WTC11 (cell line): Measurements from ENCODE around the gene AHNAK. TPM values are rescaled to one million over a fixed set of nuclear protein-coding genes. Genes with fewer than 3 reads are reported as not detected.
"Not testable (repeated sequence)": the region's sequence is repeated elsewhere in the genome, so short reads cannot be mapped to it uniquely, and the experiment has no call there.

ENCODE experiments used
- ATAC-seq: fragments of 200-7000 bp; cut with Tn5 transposase; 2 replicates; pipeline ENCODE4 v1.10.0; 2021; ENCODE audit warnings: mild to moderate bottlenecking, moderate library complexity
- CTCF ChIA-PET: fragments of 300-600 bp; sonication (Branson Sonifier 250); formaldehyde crosslinking; loops from one replicate; lab custom pipeline; 2021; ENCODE audit warnings: antibody characterized with exemption; lab: Charles Lee
- POLR2A ChIA-PET: fragments of 350-600 bp; sonication (Branson Sonifier 250); formaldehyde crosslinking; loops from one replicate; lab custom pipeline; 2021; ENCODE audit warnings: antibody characterized with exemption; lab: Charles Lee
- DNase-seq: peaks from one replicate; pipeline ENCODE4 v3.0.0; 2021; ENCODE audit warnings: low spot score
- H3K27ac Mint-ChIP-seq: 2 replicates; pipeline ENCODE4 v1.8.0; 2021; ENCODE audit warnings: mixed read lengths
- H3K27me3 Mint-ChIP-seq: 2 replicates; pipeline ENCODE4 v1.8.0; 2021; ENCODE audit warnings: low read depth, mild to moderate bottlenecking, moderate library complexity, mixed read lengths
- H3K36me3 Mint-ChIP-seq: 2 replicates; pipeline ENCODE4 v1.8.0; 2021; ENCODE audit warnings: mixed read lengths
- H3K4me1 Mint-ChIP-seq: 2 replicates; pipeline ENCODE4 v1.8.0; 2022; ENCODE audit warnings: mixed read lengths
- H3K4me3 Mint-ChIP-seq: 2 replicates; pipeline ENCODE4 v1.8.0; 2021; ENCODE audit warnings: mild to moderate bottlenecking, moderate library complexity, mixed read lengths
- H3K9me3 Mint-ChIP-seq: 2 replicates; pipeline ENCODE4 v1.8.0; 2021; ENCODE audit warnings: mixed read lengths
- ATF2 ChIP-seq: sonication (generic); formaldehyde crosslinking; IDR thresholded peaks from 2 replicates; pipeline ENCODE4 v1.8.1; 2022; ENCODE audit warnings: low read depth, missing genetic modification reagents, borderline replicate concordance
- HMGA2 ChIP-seq: fragments of 250-450 bp; sonication (Bioruptor Pico); IDR thresholded peaks from 2 replicates; pipeline ENCODE4 v1.4.0; 2021; ENCODE audit warnings: mild to moderate bottlenecking, moderate library complexity
- IRF2 ChIP-seq: sonication (generic); formaldehyde crosslinking; IDR thresholded peaks from 2 replicates; pipeline ENCODE4 v1.8.0; 2022; ENCODE audit warnings: low read depth, missing genetic modification reagents, borderline replicate concordance
- KAT7 ChIP-seq: sonication (generic); formaldehyde crosslinking; IDR thresholded peaks from 2 replicates; pipeline ENCODE4 v1.8.1; 2023; ENCODE audit warnings: missing genetic modification reagents, mild to moderate bottlenecking, borderline replicate concordance
- SOX15 ChIP-seq: fragments of 250-450 bp; sonication (Bioruptor Pico); IDR thresholded peaks from 2 replicates; pipeline ENCODE4 v1.9.0; 2021; ENCODE audit warnings: mild to moderate bottlenecking
- ZNF317 ChIP-seq: sonication (generic); formaldehyde crosslinking; IDR thresholded peaks from 2 replicates; pipeline ENCODE4 v1.8.1; 2023; ENCODE audit warnings: low read depth, mild to moderate bottlenecking, moderate library complexity, missing genetic modification reagents, borderline replicate concordance
- ZNF425 ChIP-seq: fragments of 250-450 bp; sonication (Bioruptor Pico); conservative IDR thresholded peaks from 2 replicates; pipeline ENCODE4 v1.9.0; 2021; ENCODE audit warnings: mild to moderate bottlenecking
- ZNF532 ChIP-seq: fragments of 250-450 bp; sonication (Bioruptor Pico); IDR thresholded peaks from 2 replicates; pipeline ENCODE4 v1.9.0; 2021; ENCODE audit warnings: mild to moderate bottlenecking, borderline replicate concordance
- ZSCAN18 ChIP-seq: fragments of 250-450 bp; sonication (Bioruptor Pico); IDR thresholded peaks from 2 replicates; pipeline ENCODE4 v2.1.2; 2022; ENCODE audit warnings: mild to moderate bottlenecking, moderate library complexity
- total RNA-seq: library from RNA; stranded (reverse); gene quantifications from 3 replicates; pipeline ENCODE4 v1.2.3, GENCODE V29; 2021

The AHNAK gene
- total RNA-seq, 1 experiment from 2014 or later = 21.0 TPM

- no peak overlapping the region for H3K4me3 Mint-ChIP-seq
- TF ChIP-seq ZNF425 (no peak), SOX15 (CRISPR knock-in tag) (no peak), IRF2 (CRISPR knock-in tag) (no peak), KAT7 (CRISPR knock-in tag) (no peak), ZNF317 (CRISPR knock-in tag) (no peak), ZNF532 (CRISPR knock-in tag) (no peak), ZSCAN18 (no peak)
- ChIA-PET POLR2A (no interaction called here), CTCF (interaction anchor here (0.7 to 11.9 kb wide), 3 partner anchors 27 to 663 kb away, joined by 3 to 85 read pairs (median 33); no protein-coding TSS in a partner anchor)
- ATAC-seq = no peak
- H3K27me3 Mint-ChIP-seq = no peaks in the 10 kb centered on the region
- peaks cover 4% of the 10 kb centered on the region for H3K4me1 Mint-ChIP-seq
- H3K27ac Mint-ChIP-seq = no peak overlapping the region
- no peaks in the 10 kb centered on the region for H3K36me3 Mint-ChIP-seq
- DNase-seq = no peak
- H3K9me3 Mint-ChIP-seq = peaks cover 6% of the 10 kb centered on the region
Observed at GRCh38 chr11:62451241-62451621, 95.4 kb downstream of the AHNAK start.

GRCh38 chr11:62450543-62451240 lies 95.9 kb downstream of the AHNAK start:
- H3K36me3 Mint-ChIP-seq = no peaks in the 10 kb centered on the region
- POLR2A ChIA-PET = interaction anchor here (1.1 kb wide), 1 partner anchor 102 kb away, joined by 3 read pairs; no protein-coding TSS in a partner anchor
- peaks cover under 1% of the 10 kb centered on the region; the same call in 1 of the 2 replicates for H3K9me3 Mint-ChIP-seq

GRCh38 chr11:62449912-62450311 lies 96.7 kb downstream of the AHNAK start:
- not testable (repeated sequence) for H3K9me3 Mint-ChIP-seq, ATAC-seq, H3K4me3 Mint-ChIP-seq, DNase-seq
- peak overlapping the region; percentile 6; the same call in 1 of the 2 replicates for H3K27ac Mint-ChIP-seq
- POLR2A ChIA-PET = interaction anchor here (1.1 kb wide), 1 partner anchor 103 kb away, joined by 3 read pairs; no protein-coding TSS in a partner anchor
- CTCF ChIA-PET = interaction anchor here (1.4 to 11.9 kb wide), 4 partner anchors 25 to 111 kb away, joined by 4 to 85 read pairs (median 20); no protein-coding TSS in a partner anchor
- TF ChIP-seq HMGA2 (CRISPR knock-in tag) = peak; percentile 97
- TF ChIP-seq, all 79 proteins: peak for 1; not testable (repeated sequence) for 78
- not testable (repeated sequence) for H3K4me1 Mint-ChIP-seq, H3K36me3 Mint-ChIP-seq, H3K27me3 Mint-ChIP-seq

More at GRCh38 chr11:62450543-62451240, 95.9 kb downstream of the AHNAK start:
- H3K4me1 Mint-ChIP-seq = peaks cover 4% of the 10 kb centered on the region
- ATAC-seq (no peak), DNase-seq (no peak)
- no peaks in the 10 kb centered on the region for H3K27me3 Mint-ChIP-seq
- H3K4me3 Mint-ChIP-seq = no peak overlapping the region
- H3K27ac Mint-ChIP-seq = no peak overlapping the region; the same call in 1 of the 2 replicates
- CTCF ChIA-PET = interaction anchor here (0.7 to 11.9 kb wide), 4 partner anchors 26 to 663 kb away, joined by 3 to 85 read pairs (median 18); no protein-coding TSS in a partner anchor
- TF ChIP-seq ATF2 (CRISPR knock-in tag) = no peak
- TF ChIP-seq, all 79 proteins: peak for 0
